Glomerular visceral epithelial cell (primary cell): ENCODE results near the gene POMP.

ENCODE experiments used
- DNase-seq: peaks from one replicate; pipeline ENCODE4 v3.0.0-alpha.2; 2016; ENCODE audit errors: extremely low spot score

The POMP gene

DNA sequence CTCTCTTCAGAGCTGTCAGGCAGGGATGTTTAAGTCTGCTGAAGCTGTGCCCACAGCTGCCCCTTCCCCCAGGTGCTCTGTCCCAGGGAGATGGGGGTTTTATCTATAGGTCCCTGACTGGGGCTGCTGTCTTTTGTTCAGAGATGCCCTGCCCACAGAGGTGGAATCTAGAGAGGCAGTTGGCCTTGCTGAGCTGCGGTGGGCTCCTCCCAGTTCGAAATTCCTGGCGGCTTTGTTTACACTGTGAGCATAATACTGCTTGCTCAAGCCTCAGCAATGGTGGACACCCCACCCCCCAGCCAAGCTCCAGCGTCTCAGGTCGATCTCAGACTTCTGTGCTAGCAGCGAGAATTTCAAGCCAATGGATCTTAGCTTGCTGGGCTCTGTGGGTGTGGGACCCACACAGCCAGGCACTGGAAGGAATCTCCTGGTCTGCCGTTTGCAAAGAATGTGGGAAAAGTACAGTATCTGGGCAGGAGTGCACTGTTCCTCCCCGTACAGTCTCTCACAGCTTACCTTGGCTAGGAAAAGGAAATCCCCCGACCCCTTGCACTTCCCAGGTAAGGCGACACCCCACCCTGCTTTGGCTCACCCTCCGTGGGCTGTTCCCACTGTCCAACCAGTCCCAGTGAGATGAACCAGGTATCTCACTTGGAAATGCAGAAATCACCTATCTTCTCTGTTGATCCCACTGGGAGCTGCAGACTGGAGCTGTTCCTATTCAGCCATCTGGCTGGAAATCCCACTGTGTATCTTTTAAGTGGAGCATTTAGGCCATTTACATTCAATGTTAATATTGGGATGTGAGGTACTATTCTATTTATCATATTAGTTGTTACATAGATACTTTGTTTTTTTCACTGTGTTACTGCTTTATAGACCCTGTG is 34.9 kb downstream of the POMP start:
- peak; percentile 42 for DNase-seq

DNA sequence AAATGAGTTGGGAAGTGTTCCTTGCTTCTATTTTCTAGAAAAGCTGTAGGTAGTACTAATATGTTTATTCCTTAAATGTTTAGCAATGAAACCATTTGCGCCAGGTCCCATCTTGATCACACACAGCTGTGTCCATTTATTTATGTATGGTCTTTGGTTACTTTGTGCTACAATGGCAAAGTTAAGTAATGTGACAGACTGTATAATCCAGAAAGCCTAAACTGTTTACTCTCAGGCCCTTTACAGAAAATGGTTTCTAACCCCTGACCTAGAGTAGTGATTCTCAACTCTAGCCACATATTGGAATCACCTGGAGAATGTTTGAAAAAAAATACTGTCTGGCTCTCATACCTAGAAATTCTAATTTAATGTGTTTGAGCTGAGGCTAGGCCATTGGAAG is 38.5 kb downstream of the POMP start:
- DNase-seq = no peak

- DNase-seq = no peak
These were observed 40.3 kb downstream of the POMP start for GRCh38 chr13:28699246-28699645.

- DNase-seq = no peak
These were observed 45.4 kb downstream of the POMP start for GRCh38 chr13:28704282-28704681.

- no peak for DNase-seq
These were observed 46.0 kb downstream of the POMP start for GRCh38 chr13:28704919-28705318.

DNA sequence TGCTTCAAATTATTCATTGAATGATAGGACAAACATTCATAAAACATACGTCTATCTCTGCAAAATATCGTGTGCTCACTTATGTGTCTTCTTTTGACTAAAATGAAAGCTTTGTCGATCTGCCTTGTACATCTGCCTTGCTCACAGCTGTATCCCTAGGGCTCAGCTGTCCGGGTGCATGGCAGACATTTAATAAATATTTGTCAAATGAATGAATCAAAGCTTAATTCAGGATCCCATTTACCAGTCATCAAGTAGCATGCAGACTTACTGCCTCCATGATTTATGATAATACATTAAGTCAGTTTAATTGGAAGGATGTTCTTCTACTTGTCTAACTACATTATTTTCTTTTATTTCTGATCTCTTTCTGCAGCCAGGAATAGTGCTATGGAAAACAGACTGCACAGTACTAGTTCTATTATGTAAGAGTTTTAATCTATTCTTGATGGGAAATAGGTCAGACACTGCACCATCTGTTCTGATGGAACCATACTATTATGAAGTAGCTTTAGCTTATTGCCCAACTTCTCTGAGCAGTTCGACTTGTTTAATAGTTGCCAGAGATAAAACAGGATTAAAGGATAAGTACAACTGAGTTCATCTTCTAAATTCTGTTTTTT is 46.6 kb downstream of the POMP start:
- no peak for DNase-seq

- no peak for DNase-seq
These were observed 48.9 kb downstream of the POMP start for GRCh38 chr13:28707629-28708427.

DNA sequence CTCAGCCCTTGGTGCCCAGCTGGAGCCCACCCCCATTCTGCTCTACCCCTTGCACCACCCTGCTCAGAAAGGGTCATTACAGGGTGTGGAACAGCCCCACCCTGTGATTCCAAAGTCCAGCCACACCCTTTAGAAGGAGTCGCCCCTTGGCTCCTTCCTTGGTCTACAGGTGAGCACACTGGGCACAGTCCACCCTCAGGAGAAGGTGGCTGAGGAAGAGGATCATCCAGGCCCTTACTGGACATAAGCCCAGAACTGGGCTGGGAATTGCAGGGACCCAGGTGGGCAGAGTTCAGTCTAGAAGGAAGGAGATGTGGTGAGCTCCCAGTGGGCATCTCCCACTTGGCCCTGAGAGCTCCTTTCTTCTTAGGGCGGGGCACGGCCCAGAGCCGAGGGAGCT is 51.2 kb downstream of the POMP start:
- no peak for DNase-seq

GRCh38 chr13:28714651-28715050 is 55.7 kb downstream of the POMP start:
- DNase-seq = no peak

GRCh38 chr13:28716511-28716910 is 57.6 kb downstream of the POMP start:
- peak; percentile 49 for DNase-seq

- no peak for DNase-seq
These were observed 58.2 kb downstream of the POMP start for GRCh38 chr13:28717170-28717569.

DNA sequence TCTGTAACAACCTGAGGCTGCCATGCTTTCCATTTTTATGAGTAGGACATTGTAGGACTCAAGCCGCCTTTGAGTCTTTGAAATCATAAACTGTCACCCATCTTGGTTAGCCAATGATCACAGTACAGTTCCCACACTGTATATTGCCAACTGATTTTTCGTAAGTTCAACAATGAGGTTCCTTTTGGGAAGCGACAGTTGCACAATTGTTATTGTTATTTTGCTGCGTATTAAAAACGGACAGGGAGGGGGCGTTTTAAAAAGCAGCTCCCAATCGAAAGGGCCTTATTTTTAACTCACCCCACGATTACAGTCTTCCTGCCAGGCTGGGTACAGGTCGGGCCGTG is 59.2 kb downstream of the POMP start:
- no peak for DNase-seq

DNA sequence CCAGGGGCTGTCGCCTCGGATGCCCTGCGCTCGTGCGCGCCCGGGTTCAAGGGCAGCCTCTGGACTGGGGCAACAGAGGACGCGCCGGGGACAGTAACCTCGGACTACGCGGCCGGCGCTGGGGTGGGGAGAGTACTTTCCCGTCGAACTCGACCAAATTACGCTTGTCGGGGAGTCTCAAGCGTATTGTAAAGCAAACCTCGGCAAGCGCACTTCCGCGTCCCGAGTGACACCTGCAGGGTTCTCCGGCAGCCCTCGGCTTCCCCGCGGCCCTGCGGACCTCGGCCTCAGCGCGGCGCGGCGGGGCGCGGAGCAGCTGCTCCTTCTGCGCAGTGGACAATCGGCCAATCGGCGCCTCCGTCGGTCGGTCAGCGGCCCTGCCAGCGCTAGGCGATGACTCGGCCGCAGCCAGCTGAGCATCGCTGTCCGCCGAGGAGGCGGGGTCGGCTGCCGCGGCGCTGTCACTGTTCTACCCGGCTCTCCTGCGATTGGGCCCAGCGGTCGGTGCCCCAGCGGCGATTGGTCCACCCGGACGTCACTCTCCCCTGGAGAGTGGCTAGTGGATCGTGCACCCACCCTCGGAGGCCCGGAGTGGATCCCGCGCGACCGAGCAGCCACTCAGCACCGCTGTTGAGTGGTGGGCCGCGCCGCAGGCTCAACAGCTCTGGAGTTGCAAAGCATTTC is 59.8 kb downstream of the POMP start, which contains the start of gene SLC46A3:
TSS of gene SLC46A3 (minus strand) at position 428 of the 684 bp plus-strand sequence. CDS start 972 bp downstream, outside the sequence.
- peak; percentile 97 for DNase-seq

DNA sequence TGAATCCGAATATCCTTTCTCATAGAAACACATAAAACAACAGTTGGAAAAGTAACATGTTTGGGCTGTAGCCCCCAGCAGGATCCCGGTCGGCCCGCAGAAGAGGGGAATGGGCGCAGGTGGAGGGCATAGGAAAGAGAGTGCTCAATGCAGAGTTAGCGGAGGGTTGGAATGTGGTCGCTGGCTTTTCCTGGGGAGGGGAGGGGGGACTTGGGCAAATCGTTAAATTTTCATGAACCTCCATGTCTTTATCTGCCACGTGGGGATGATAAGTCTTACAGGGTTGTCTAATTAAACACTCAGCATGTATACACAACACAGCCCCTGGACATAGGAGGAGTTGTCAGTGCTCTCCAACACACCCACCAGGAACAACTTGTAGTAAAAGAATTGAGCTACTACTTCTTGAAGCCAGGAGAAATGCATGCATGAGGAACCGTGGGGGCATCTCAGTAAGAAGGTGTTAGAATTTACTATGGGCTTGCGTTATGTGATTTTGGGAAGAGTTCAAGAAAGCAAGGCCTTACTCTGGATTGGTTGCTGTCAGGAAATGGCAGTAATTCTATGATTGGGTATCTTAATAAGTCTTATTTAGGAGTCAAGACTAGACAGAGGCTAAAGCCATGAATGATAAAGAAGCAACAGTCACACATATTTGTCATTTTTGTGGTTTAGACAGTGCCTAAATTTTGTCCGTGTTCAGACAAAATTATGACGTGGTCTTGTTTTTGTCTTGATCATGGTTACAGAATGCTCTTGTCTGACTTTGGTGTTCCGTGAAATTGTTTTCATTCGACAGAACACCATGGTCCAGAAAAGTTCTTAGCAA is 60.5 kb downstream of the POMP start:
- DNase-seq = peak; percentile 55

- no peak for DNase-seq
These were observed 64.9 kb downstream of the POMP start for GRCh38 chr13:28723806-28724205.

- DNase-seq = no peak
These were observed 66.2 kb downstream of the POMP start for GRCh38 chr13:28725046-28725610.
